Loucy (cell line): ENCODE results near the gene SLTM.

Source experiments
- H2AFZ ChIP-seq: fragments of 200-600 bp; sonication (generic); 2 replicates; pipeline ENCODE4 v1.6.0; 2016; ENCODE audit warnings: antibody characterized with exemption, mild to moderate bottlenecking, low read length, moderate library complexity
- H3F3A ChIP-seq: fragments of 200-600 bp; 2 replicates; pipeline ENCODE4 v1.6.0; 2016; ENCODE audit warnings: antibody characterized with exemption, low read depth, mild to moderate bottlenecking
- H3K27me3 ChIP-seq: fragments of 200-600 bp; sonication (generic); 2 replicates; pipeline ENCODE4 v1.6.1; 2014; ENCODE audit warnings: low read length, mild to moderate bottlenecking; ENCODE audit not compliant: insufficient read depth, poor library complexity, severe bottlenecking
- H3K36me3 ChIP-seq: fragments of 200-600 bp; sonication (generic); 2 replicates; pipeline ENCODE4 v1.6.1; 2016; ENCODE audit warnings: low read length; ENCODE audit not compliant: insufficient read depth
- H3K4me1 ChIP-seq: fragments of 200-600 bp; sonication (generic); 2 replicates; pipeline ENCODE4 v1.5.1; 2014; ENCODE audit warnings: low read length, mild to moderate bottlenecking; ENCODE audit not compliant: insufficient read depth, poor library complexity, severe bottlenecking
- H3K4me2 ChIP-seq: fragments of 200-600 bp; sonication (generic); 2 replicates; pipeline ENCODE4 v1.6.0; 2014; ENCODE audit warnings: antibody characterized with exemption, low read length, low read depth, mild to moderate bottlenecking; ENCODE audit not compliant: poor library complexity, severe bottlenecking
- H3K4me3 ChIP-seq: fragments of 200-600 bp; sonication (generic); 2 replicates; pipeline ENCODE4 v1.5.1; 2014; ENCODE audit warnings: low read length, mild to moderate bottlenecking, mixed read lengths; ENCODE audit not compliant: poor library complexity, severe bottlenecking
- H3K79me2 ChIP-seq: fragments of 200-600 bp; sonication (generic); 2 replicates; pipeline ENCODE4 v1.6.1; 2014; ENCODE audit warnings: low read length; ENCODE audit not compliant: insufficient read depth
- H3K9ac ChIP-seq: fragments of 200-600 bp; sonication (generic); 2 replicates; pipeline ENCODE4 v1.6.0; 2014; ENCODE audit warnings: mild to moderate bottlenecking, low read depth, low read length, moderate library complexity; ENCODE audit not compliant: poor library complexity, severe bottlenecking
- H3K9me2 ChIP-seq: fragments of 200-600 bp; sonication (generic); replicated peaks from 2 replicates; pipeline ENCODE4 v1.6.1; 2016; ENCODE audit warnings: low read depth, low read length, mixed read lengths
- H3K9me3 ChIP-seq: fragments of 200-600 bp; sonication (generic); 2 replicates; pipeline ENCODE4 v1.6.1; 2014; ENCODE audit warnings: mild to moderate bottlenecking, antibody characterized with exemption, low read length, low read depth; ENCODE audit not compliant: insufficient read depth
- H4K20me1 ChIP-seq: fragments of 200-600 bp; sonication (generic); 2 replicates; pipeline ENCODE4 v1.6.0; 2014; ENCODE audit warnings: antibody characterized with exemption, low read length, mild to moderate bottlenecking; ENCODE audit not compliant: insufficient read depth, poor library complexity, severe bottlenecking
- CTCF ChIP-seq: fragments of 200-600 bp; sonication (generic); conservative IDR thresholded peaks from 2 replicates; pipeline ENCODE4 v1.5.1; 2014; ENCODE audit warnings: mild to moderate bottlenecking, antibody characterized with exemption, low read length
- EZH2phosphoT487 ChIP-seq: fragments of 200-600 bp; IDR thresholded peaks from 2 replicates; pipeline ENCODE4 v1.6.1; 2018; ENCODE audit warnings: antibody characterized with exemption, mild to moderate bottlenecking, moderate library complexity, borderline replicate concordance

SLTM gene

GRCh38 chr15:58876306-58877106 lies 57.0 kb downstream of the SLTM start:
- no peaks in the 10 kb centered on the region for H3K9me2 ChIP-seq
- H3K36me3 ChIP-seq = peaks cover 37% of the 10 kb centered on the region
- no peaks in the 10 kb centered on the region for H4K20me1 ChIP-seq
- H2AFZ ChIP-seq = no peak overlapping the region
- no peaks in the 10 kb centered on the region for H3K27me3 ChIP-seq
- no peak overlapping the region for H3K4me3 ChIP-seq
- no peaks in the 10 kb centered on the region; the same call in 1 of the 2 replicates for H3F3A ChIP-seq
- no peaks in the 10 kb centered on the region for H3K79me2 ChIP-seq
- no peak overlapping the region for H3K4me2 ChIP-seq
- no peaks in the 10 kb centered on the region for H3K9me3 ChIP-seq
- no peaks in the 10 kb centered on the region for H3K4me1 ChIP-seq
- no peak overlapping the region for H3K9ac ChIP-seq
- no peak for TF ChIP-seq EZH2phosphoT487
- TF ChIP-seq CTCF = no peak

DNA sequence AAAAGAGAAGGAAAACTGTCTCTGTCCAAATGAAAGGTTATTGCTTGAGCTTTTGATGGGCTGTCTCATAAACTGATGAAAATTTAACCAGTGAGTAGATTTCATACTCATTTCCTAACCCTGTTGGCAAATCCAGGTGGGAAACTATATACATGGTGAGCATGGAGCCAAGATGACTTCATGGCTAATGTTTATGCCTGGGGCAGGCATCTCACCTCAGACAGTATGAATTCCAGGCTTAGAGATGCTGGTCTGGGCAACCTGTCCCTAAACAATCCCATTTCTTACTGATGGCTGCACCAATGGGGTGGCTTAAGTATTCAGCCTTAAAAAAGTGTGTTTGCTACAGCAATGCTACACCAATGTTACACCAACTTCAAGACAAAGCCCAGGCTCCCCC lies 58.1 kb downstream of the SLTM start:
- no peaks in the 10 kb centered on the region for H4K20me1 ChIP-seq
- TF ChIP-seq EZH2phosphoT487 (no peak), CTCF (no peak)
- no peaks in the 10 kb centered on the region for H3K9me3 ChIP-seq
- H3K9me2 ChIP-seq = no peaks in the 10 kb centered on the region
- H3F3A ChIP-seq = no peaks in the 10 kb centered on the region; the same call in 1 of the 2 replicates
- H3K4me2 ChIP-seq = no peak overlapping the region
- no peak overlapping the region for H2AFZ ChIP-seq
- peaks cover 25% of the 10 kb centered on the region for H3K36me3 ChIP-seq
- H3K4me1 ChIP-seq = no peaks in the 10 kb centered on the region
- no peaks in the 10 kb centered on the region for H3K79me2 ChIP-seq
- no peaks in the 10 kb centered on the region for H3K27me3 ChIP-seq
- H3K9ac ChIP-seq = no peak overlapping the region
- H3K4me3 ChIP-seq = no peak overlapping the region

- no peaks in the 10 kb centered on the region for H3K79me2 ChIP-seq
- H3F3A ChIP-seq = no peaks in the 10 kb centered on the region; the same call in 1 of the 2 replicates
- peaks cover 4% of the 10 kb centered on the region; the same call in 1 of the 2 replicates for H3K36me3 ChIP-seq
- no peak overlapping the region for H3K4me2 ChIP-seq
- H4K20me1 ChIP-seq = no peaks in the 10 kb centered on the region
- no peaks in the 10 kb centered on the region for H3K4me1 ChIP-seq
- H3K4me3 ChIP-seq = no peak overlapping the region
- H2AFZ ChIP-seq = no peak overlapping the region
- no peak overlapping the region for H3K9ac ChIP-seq
- H3K9me2 ChIP-seq = no peaks in the 10 kb centered on the region
- H3K9me3 ChIP-seq = no peaks in the 10 kb centered on the region
- H3K27me3 ChIP-seq = no peaks in the 10 kb centered on the region
- TF ChIP-seq CTCF (no peak), EZH2phosphoT487 (no peak)
Observed at GRCh38 chr15:58873267-58873666, 60.2 kb downstream of the SLTM start.
